Lung (tissue), 12 donors: ENCODE data around the gene SPSB2. TPM values are rescaled to one million over a fixed set of nuclear protein-coding genes. Genes with fewer than 3 reads are reported as not detected.

Experiments
- ATAC-seq: fragments of 200-7000 bp; cut with Tn5 transposase; one replicate; pipeline ENCODE4 v1.9.1; 2020; ENCODE audit warnings: moderate number of reproducible peaks; ENCODE audit not compliant: insufficient read depth, low FRiP score
- DNase-seq, 3 donors: peaks; one replicate each; pipeline ENCODE4 v3.0.0-alpha.2; 2013 to 2017
- H3K27ac ChIP-seq, 2 donors: one replicate each; pipeline ENCODE4 v1.5.1; 2013; ENCODE audit warnings: mild to moderate bottlenecking in 2 of 2, moderate library complexity in 2 of 2, control low read depth in 1 of 2, inconsistent platforms in 1 of 2, low read depth in 1 of 2, low read length in 1 of 2
- H3K27me3 ChIP-seq, 3 donors: one replicate each; pipeline ENCODE4 v1.5.1; 2013; ENCODE audit warnings: low read length in 2 of 3; ENCODE audit not compliant: control insufficient read depth in 3 of 3, insufficient read depth in 3 of 3
- H3K36me3 ChIP-seq, 4 donors: one replicate each; pipeline ENCODE4 v1.5.1; 2013; ENCODE audit warnings: low read length in 4 of 4, mild to moderate bottlenecking in 1 of 4, moderate library complexity in 1 of 4; ENCODE audit not compliant: control insufficient read depth in 4 of 4, insufficient read depth in 4 of 4
- H3K4me1 ChIP-seq, 5 donors: one replicate each; pipeline ENCODE4 v1.5.1; 2013; ENCODE audit warnings: low read length in 5 of 5, mild to moderate bottlenecking in 2 of 5, moderate library complexity in 1 of 5; ENCODE audit not compliant: control insufficient read depth in 5 of 5, insufficient read depth in 5 of 5
- H3K4me3 ChIP-seq: one replicate; pipeline ENCODE4 v1.5.1; 2013; ENCODE audit warnings: mild to moderate bottlenecking, control low read depth, moderate library complexity
- H3K9ac ChIP-seq, 2 donors: one replicate each; pipeline ENCODE4 v1.5.1; 2013; ENCODE audit warnings: low read length in 2 of 2, control low read depth in 1 of 2; ENCODE audit not compliant: insufficient read depth in 1 of 2
- H3K9me3 ChIP-seq, 4 donors: one replicate each; pipeline ENCODE4 v1.5.1; 2013; ENCODE audit warnings: low read length in 3 of 4, mild to moderate bottlenecking in 1 of 4, moderate library complexity in 1 of 4; ENCODE audit not compliant: control insufficient read depth in 4 of 4, insufficient read depth in 3 of 4
- WGBS, 2 donors: extraction: QIAGEN DNeasy Blood & Tissue Kit; methylation state at CpG; one replicate each; pipeline ENCODE4 v1.1.7; 2013; 5-methylcytosine and 5-hydroxymethylcytosine counted together
- polyA plus RNA-seq, 2 donors: library from polyadenylated mRNA; stranded (reverse); fragments of 200-250 nt; gene quantifications; one replicate each; pipeline ENCODE4 v1.2.1, GENCODE V29; 2013
- total RNA-seq, 2 donors: library from RNA; depleted of rRNA in 1 of 2; stranded (reverse); fragments of >200 nt in 1 of 2; gene quantifications; one replicate each; pipeline ENCODE4 v1.2.1, GENCODE V29; 2014 to 2021
- TF ChIP-seq, protein P1 (sequence below): IDR thresholded peaks from 2 replicates; pipeline ENCODE4 v1.5.1; 2012; ENCODE audit warnings: mild to moderate bottlenecking; ENCODE audit errors: control extremely low read depth, extremely low read depth
- donor health status: control.
- donor health status: control.
- donor health status: Bipolar disorder and iron deficiency.
- donor health status: healthy.
- donor health status: DM: yes; HTN: yes; CAD: no.

Gene SPSB2
- total and polyA plus RNA-seq, 4 donors, result 21.0 to 39.8 (median 31.4) TPM

DNA sequence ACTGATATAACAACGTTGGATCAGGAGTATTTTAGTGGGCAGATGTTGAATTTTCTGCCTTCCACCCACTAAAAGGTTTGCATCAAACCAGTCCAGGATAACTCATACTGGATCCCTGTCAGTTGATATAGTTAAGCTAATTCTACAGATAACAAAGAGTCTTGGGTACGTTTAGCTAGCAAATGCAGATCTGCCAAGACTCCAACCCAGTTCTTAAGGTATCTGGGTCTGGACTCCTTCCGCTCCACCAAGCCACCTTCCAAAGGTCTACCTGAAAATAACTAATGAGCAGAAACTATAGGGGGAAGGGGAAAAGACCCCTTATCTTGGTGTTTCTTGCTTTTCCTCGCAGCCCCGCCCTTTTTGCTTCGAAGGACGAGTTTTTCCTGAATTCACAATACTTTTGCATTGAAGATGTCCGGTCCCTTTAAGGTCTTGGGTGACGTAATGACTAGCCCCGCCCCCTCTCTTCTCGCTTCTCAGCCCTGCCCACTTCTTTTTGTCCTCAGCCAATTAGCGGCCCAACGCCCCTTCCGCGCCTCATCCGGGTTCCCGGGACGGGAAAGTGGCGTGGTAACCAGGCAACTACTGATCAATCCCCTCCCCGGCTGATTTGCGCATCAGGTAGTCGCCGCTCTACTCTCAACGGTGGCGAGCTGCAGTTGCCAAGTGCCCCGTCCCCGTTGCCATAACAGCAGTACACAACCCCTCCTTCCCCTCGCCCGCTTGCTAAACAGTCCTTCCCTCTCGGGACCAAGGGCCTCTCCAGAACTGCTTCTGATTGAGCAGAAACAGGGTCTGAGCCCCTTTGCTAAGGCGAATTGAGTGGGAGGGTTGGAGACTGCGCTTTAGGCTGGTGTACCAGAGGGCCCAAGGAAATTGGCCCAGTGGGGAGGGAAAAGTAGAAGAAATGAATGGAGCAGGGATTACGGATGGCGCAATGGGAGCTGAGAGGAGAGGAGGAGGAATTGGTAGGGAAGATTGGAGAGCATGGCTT, 31.5 kb upstream of the SPSB2 start, which contains the start of gene LRRC23:
LRRC23 (plus strand) TSS at position 543 of the 997 bp plus-strand sequence. CDS start 812 bp downstream, outside the sequence.
- WGBS, 2 donors, result 6 to 7% methylated on average over 34 of the region's 34 CpGs
- DNase-seq, result peak; percentile 98 to 99 (median 98)
- H3K27ac ChIP-seq, result peak within 1 kb of the TSS; percentile 49 to 93

DNA sequence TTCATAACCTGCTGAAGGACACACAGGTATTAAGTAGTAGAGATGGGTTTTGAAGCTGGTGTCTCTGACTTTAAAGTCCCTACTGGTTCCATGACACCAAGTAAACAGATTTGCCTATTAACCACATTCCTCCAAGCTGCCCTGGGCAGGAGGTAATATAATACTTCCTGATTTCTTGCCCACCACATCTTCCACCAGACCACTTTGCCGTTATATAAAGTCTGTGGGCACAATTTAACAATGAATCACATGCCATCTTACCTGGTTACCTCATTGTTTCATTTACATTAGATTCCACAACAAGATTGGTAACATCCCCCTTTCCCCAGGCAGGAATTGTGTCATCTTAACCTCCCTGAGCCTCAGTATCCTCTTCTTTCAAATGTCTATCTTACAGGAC, 30.6 kb upstream of the SPSB2 start:
- Histone ChIP-seq H3K9me3 (no peaks in the 10 kb centered on the region), H3K9ac (no peak overlapping the region), H3K36me3 (peaks cover 0 to 5% (median 1%) of the 10 kb centered on the region in 4 donors), H3K4me1 (peaks cover 4 to 20% (median 8%) of the 10 kb centered on the region in 5 donors), H3K27me3 (no peaks in the 10 kb centered on the region), H3K4me3 (no peak overlapping the region), H3K27ac (no peak overlapping the region)
- TF ChIP-seq, protein P1, sequence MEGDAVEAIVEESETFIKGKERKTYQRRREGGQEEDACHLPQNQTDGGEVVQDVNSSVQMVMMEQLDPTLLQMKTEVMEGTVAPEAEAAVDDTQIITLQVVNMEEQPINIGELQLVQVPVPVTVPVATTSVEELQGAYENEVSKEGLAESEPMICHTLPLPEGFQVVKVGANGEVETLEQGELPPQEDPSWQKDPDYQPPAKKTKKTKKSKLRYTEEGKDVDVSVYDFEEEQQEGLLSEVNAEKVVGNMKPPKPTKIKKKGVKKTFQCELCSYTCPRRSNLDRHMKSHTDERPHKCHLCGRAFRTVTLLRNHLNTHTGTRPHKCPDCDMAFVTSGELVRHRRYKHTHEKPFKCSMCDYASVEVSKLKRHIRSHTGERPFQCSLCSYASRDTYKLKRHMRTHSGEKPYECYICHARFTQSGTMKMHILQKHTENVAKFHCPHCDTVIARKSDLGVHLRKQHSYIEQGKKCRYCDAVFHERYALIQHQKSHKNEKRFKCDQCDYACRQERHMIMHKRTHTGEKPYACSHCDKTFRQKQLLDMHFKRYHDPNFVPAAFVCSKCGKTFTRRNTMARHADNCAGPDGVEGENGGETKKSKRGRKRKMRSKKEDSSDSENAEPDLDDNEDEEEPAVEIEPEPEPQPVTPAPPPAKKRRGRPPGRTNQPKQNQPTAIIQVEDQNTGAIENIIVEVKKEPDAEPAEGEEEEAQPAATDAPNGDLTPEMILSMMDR, result no peak
- 38 to 53% methylated on average over 1 of the region's 1 CpG for WGBS, 2 donors
- ATAC-seq (no peak), DNase-seq (no peak)

More for the DNA sequence above, 31.5 kb upstream of the SPSB2 start, which contains the start of gene LRRC23:
- no peaks in the 10 kb centered on the region for H3K27me3 ChIP-seq
- H3K4me3 ChIP-seq, result peak within 1 kb of the TSS; percentile 70
- no peaks in the 10 kb centered on the region for H3K9me3 ChIP-seq
- H3K9ac ChIP-seq, result peak within 1 kb of the TSS; percentile 95 to 99
- H3K36me3 ChIP-seq, result peaks cover 0 to 5% (median 1%) of the 10 kb centered on the region in 4 donors
- TF ChIP-seq, protein P1, result peak; percentile 14
- peak; percentile 93 for ATAC-seq
- H3K4me1 ChIP-seq, result peaks cover 4 to 19% (median 8%) of the 10 kb centered on the region in 5 donors

DNA sequence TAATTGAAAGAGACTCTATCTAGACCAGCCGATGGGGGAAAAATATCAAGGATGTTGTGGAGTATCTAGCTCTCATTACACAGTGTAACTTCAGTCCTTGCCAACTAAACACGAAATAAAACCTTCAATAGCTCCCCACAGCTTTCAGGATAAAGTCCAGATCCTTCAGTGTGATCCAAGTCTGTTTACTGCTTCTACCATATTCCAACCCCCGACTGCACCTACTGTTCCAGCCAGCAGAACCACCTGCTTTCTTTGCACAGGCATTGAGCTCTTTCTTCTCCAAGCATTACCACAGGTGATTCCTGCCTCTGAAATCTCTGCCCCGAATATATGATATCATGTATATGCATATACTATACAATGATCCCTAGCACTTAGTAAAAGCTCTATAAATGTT, 29.3 kb upstream of the SPSB2 start:
- Histone ChIP-seq H3K27ac (no peak overlapping the region), H3K36me3 (peaks cover 0 to 3% (median 1%) of the 10 kb centered on the region in 4 donors), H3K27me3 (no peaks in the 10 kb centered on the region), H3K4me3 (no peak overlapping the region), H3K9me3 (no peaks in the 10 kb centered on the region), H3K4me1 (peaks cover 4 to 20% (median 8%) of the 10 kb centered on the region in 5 donors), H3K9ac (no peak overlapping the region)
- TF ChIP-seq, protein P1, result no peak
- ATAC-seq (no peak), DNase-seq (no peak)
- 87 to 95% methylated on average over 4 of the region's 4 CpGs for WGBS, 2 donors
